Prostate gland (tissue), 2 donors: Measurements from ENCODE around the gene TNIP2. TPM values are rescaled to one million over a fixed set of nuclear protein-coding genes. Genes with fewer than 3 reads are reported as not detected.

Experiments used
- DNase-seq: peaks from one replicate; pipeline ENCODE4 v3.0.0-alpha.2; 2019; ENCODE audit warnings: low spot score
- H3K27ac ChIP-seq, 2 donors: fragments of 200-600 bp; sonication (generic); 2 replicates each; pipeline ENCODE4 v1.5.1; 2017 to 2019
- H3K27me3 ChIP-seq: fragments of 200-600 bp; sonication (generic); replicated peaks from 2 replicates; pipeline ENCODE4 v1.5.1; 2019; ENCODE audit not compliant: insufficient read depth
- H3K36me3 ChIP-seq, 2 donors: fragments of 200-600 bp; sonication (generic); 1 replicate in 1 of 2; 2 replicates in 1 of 2; pipeline versions ENCODE4 v1.5.1 to v1.8.1; 2017 to 2019
- H3K4me1 ChIP-seq: fragments of 200-600 bp; sonication (generic); replicated peaks from 2 replicates; pipeline ENCODE4 v1.5.1; 2019
- H3K4me3 ChIP-seq, 2 donors: fragments of 200-600 bp; sonication (generic); 2 replicates each; pipeline ENCODE4 v1.5.1; 2017 to 2019
- H3K9me3 ChIP-seq: fragments of 200-600 bp; sonication (generic); 2 replicates; pipeline ENCODE4 v1.5.1; 2017
- POLR2A ChIP-seq: fragments of 450-650 bp; IDR thresholded peaks from one replicate; pipeline ENCODE4 v1.6.1; 2016; ENCODE audit warnings: antibody characterized with exemption, mild to moderate bottlenecking
- POLR2AphosphoS5 ChIP-seq: sonication (generic); formaldehyde crosslinking; IDR thresholded peaks from one replicate; pipeline ENCODE4 v1.6.1; 2017; ENCODE audit warnings: antibody characterized with exemption
- WGBS: methylation state at CpG from one replicate; pipeline ENCODE4 v1.1.5; 2018; 5-methylcytosine and 5-hydroxymethylcytosine counted together
- intact Hi-C: fragments of 100-400 bp; cut with DNase I; formaldehyde crosslinking; loops from one replicate; pipeline ENCODE4 v1.14.2; 2022
- total RNA-seq, 2 donors: library from RNA; depleted of rRNA; stranded (reverse); fragments of >200 nt; gene quantifications; one replicate each; pipeline ENCODE4 v1.1.0, GENCODE V29; 2016
- TF ChIP-seq, protein P1 (sequence below), 4 experiments: fragments of 200-600 bp in 2 of 4; fragments of 450-650 bp in 2 of 4; sonication (generic) in 2 of 4; IDR thresholded peaks; 1 replicate in 3 of 4; 2 replicates in 1 of 4; pipeline ENCODE4 v1.5.1; 2016 to 2019; ENCODE audit warnings: antibody characterized with exemption in 4 of 4, mild to moderate bottlenecking in 2 of 4, moderate library complexity in 2 of 4

TNIP2 gene
- total RNA-seq, 2 donors from 2014 or later: 54.8 to 94.0 TPM

DNA sequence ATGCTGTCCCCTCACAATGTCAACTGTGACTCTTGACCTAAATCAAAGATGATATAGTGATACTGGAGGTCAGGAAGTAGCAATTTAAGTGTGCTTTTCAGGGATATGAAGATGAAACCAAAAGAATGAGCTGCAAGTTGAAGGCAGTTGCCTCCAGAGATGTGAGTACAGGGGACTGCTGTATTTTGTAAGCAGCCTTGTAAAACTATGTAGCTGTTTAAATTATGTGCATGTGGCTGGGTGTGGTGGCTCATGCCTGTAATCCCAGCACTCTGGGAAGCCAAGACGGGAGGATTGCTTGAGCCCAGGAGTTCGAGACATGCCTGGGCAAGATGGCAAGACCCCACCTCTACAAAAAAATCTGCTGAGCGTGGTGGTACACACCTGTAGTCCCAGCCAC is 15.1 kb upstream of the TNIP2 start:
- no peaks in the 10 kb centered on the region for H3K4me1 ChIP-seq
- no peak overlapping the region for H3K27ac ChIP-seq
- H3K4me3 ChIP-seq: no peak overlapping the region
- intact Hi-C loops: no loop called here
- WGBS: 84% methylated on average over 3 of the region's 3 CpGs
- no peak for DNase-seq
- H3K9me3 ChIP-seq: no peaks in the 10 kb centered on the region
- H3K36me3 ChIP-seq: no peaks in the 10 kb centered on the region
- TF ChIP-seq, protein P1, sequence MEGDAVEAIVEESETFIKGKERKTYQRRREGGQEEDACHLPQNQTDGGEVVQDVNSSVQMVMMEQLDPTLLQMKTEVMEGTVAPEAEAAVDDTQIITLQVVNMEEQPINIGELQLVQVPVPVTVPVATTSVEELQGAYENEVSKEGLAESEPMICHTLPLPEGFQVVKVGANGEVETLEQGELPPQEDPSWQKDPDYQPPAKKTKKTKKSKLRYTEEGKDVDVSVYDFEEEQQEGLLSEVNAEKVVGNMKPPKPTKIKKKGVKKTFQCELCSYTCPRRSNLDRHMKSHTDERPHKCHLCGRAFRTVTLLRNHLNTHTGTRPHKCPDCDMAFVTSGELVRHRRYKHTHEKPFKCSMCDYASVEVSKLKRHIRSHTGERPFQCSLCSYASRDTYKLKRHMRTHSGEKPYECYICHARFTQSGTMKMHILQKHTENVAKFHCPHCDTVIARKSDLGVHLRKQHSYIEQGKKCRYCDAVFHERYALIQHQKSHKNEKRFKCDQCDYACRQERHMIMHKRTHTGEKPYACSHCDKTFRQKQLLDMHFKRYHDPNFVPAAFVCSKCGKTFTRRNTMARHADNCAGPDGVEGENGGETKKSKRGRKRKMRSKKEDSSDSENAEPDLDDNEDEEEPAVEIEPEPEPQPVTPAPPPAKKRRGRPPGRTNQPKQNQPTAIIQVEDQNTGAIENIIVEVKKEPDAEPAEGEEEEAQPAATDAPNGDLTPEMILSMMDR (IDR thresholded peaks at IDR 0.05): no peak
- TF ChIP-seq POLR2A (no peak), POLR2AphosphoS5 (no peak)
- no peaks in the 10 kb centered on the region for H3K27me3 ChIP-seq

DNA sequence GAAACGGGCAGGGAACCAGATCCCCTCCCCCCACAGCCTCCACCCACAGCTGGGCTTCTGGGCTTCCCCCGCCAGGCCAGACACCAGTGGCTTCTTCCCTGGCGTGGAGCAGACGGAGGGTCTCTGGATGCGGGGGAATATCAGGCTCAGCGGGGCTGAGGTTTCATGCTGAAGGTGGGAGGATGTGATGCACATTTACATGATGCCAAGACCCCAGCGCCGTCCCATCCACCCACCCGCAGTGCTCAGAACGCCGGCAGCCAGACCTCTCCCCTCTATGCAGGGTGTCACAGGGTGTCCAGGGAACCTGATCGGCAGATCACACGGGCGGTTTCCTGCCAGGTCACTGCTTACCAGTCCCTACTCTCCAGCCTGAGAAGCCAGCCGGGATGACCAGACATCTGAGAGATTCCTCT is 12.8 kb upstream of the TNIP2 start:
- intact Hi-C loops: loop anchor here (5.0 kb wide), 1 partner anchor 163 kb away; no protein-coding TSS in a partner anchor
- WGBS: 33% methylated on average over 15 of the region's 15 CpGs
- Histone ChIP-seq H3K27me3 (no peaks in the 10 kb centered on the region), H3K4me1 (no peaks in the 10 kb centered on the region), H3K27ac (no peak overlapping the region), H3K36me3 (no peaks in the 10 kb centered on the region), H3K4me3 (no peak overlapping the region), H3K9me3 (no peaks in the 10 kb centered on the region)
- TF ChIP-seq, protein P1 (IDR thresholded peaks at IDR 0.05): no peak
- TF ChIP-seq POLR2AphosphoS5 (no peak), POLR2A (no peak)
- no peak for DNase-seq

DNA sequence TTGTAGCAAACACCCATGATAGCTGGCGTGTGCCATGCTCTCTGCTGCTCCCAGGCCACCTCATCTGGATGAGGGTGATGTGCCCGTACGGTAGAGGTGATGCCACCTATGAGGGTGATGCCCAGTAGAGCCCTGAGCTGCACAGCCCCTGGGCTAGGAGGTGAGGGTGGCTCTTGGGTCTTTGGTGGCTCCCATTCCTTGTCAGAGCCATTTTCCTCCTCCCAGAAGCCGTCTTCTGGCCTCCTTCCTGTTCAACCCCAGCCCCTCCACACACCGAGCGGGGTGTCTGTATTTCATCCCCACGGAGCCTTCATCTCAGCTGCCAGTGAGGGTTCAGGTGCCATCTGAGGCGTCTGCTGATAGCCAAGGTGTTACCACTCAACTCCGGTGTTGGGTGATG is 12.0 kb upstream of the TNIP2 start:
- WGBS: 92% methylated on average over 9 of the region's 9 CpGs
- no peaks in the 10 kb centered on the region for H3K36me3 ChIP-seq
- H3K4me1 ChIP-seq: no peaks in the 10 kb centered on the region
- no peak for DNase-seq
- no peak overlapping the region for H3K27ac ChIP-seq
- intact Hi-C loops: loop anchor here (5.0 kb wide), 1 partner anchor 164 kb away; no protein-coding TSS in a partner anchor
- no peaks in the 10 kb centered on the region for H3K27me3 ChIP-seq
- H3K9me3 ChIP-seq: no peaks in the 10 kb centered on the region
- H3K4me3 ChIP-seq: no peak overlapping the region
- no peak for TF ChIP-seq POLR2AphosphoS5
- TF ChIP-seq POLR2A: no peak
- TF ChIP-seq, protein P1 (IDR thresholded peaks at IDR 0.05): no peak

DNA sequence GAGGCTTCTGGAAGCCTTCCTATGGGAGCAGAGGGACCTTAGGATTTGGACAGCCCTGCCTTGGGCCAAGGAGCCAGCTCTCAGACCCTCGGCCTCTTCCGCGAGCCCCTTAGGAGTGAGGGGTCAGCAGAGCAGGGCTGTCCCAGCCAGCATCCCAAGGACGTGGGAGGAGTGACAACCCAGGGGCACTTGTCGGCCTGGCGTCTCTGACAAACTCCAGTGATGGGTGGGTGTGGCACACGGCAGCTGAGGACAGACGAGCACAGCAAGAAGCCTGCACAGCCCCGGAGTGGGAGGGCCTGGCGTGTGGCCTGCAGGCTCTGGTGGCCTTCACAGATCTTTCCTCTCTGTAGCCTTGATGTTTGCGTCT is 11.6 kb upstream of the TNIP2 start:
- Histone ChIP-seq H3K36me3 (no peaks in the 10 kb centered on the region), H3K4me1 (no peaks in the 10 kb centered on the region), H3K9me3 (no peaks in the 10 kb centered on the region), H3K4me3 (no peak overlapping the region), H3K27me3 (no peaks in the 10 kb centered on the region), H3K27ac (no peak overlapping the region)
- no peak for DNase-seq
- 75% methylated on average over 11 of the region's 11 CpGs for WGBS
- intact Hi-C loops: loop anchor here (5.0 kb wide), 1 partner anchor 165 kb away; no protein-coding TSS in a partner anchor
- TF ChIP-seq, protein P1 (IDR thresholded peaks at IDR 0.05): no peak
- TF ChIP-seq POLR2A (no peak), POLR2AphosphoS5 (no peak)

DNA sequence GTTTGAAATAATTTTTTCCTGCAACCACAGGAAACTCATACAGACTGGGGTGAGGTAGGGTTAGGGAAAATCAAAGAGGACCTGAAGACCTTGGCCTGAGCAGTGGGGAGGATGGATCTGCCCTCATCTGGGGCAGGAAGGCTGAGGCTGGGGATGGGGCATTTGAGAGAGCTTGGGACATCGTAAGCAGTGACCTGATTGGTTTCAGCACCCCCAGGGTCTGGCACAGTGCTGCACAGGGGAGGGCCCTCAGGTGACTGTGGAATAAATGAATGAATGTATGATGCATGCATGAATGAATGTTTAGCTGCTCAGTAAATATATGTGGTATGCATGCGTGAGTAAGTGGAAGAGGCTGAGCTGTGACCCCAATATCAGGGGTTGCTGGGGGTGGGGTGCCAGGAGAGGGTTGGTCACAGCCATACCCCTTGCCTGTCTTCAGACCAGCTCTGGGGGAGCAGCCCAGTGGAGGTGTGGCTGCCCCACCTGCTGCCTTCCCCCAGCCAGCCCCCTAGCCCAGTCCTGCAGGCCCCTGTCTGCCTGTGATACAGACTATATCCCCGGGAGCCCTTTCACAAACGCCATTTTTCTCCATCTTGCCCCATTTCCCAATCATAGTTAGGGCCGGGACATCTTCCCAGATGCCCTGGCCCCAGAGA is 11.0 kb upstream of the TNIP2 start:
- no peak for DNase-seq
- Histone ChIP-seq H3K27ac (no peak overlapping the region), H3K4me1 (no peaks in the 10 kb centered on the region), H3K27me3 (no peaks in the 10 kb centered on the region), H3K4me3 (no peak overlapping the region), H3K9me3 (no peaks in the 10 kb centered on the region), H3K36me3 (no peaks in the 10 kb centered on the region)
- 93% methylated on average over 5 of the region's 5 CpGs for WGBS
- intact Hi-C loops: loop anchor here (5.0 kb wide), 1 partner anchor 165 kb away; no protein-coding TSS in a partner anchor
- TF ChIP-seq, protein P1 (IDR thresholded peaks at IDR 0.05): no peak
- TF ChIP-seq POLR2A (no peak), POLR2AphosphoS5 (no peak)
